Measurements from ENCODE around the gene SCYL3.
"Not testable (repeated sequence)": the region's sequence is repeated elsewhere in the genome, so short reads cannot be mapped to it uniquely, and the experiment has no call there.

SCYL3 gene

GRCh38 chr1:169893645-169894423 lies at the start of gene SCYL3:
Gene SCYL3 (minus strand): TSS chr1:169893896. CDS start chr1:169888840, 5,056 bp downstream.
- peak; percentile 94 for DNase-seq (ENCODE audit: low spot score)

- DNase-seq (ENCODE audit: low spot score) = no peak
These were observed 48.5 kb upstream of the SCYL3 start for GRCh38 chr1:169941982-169942830.

DNA sequence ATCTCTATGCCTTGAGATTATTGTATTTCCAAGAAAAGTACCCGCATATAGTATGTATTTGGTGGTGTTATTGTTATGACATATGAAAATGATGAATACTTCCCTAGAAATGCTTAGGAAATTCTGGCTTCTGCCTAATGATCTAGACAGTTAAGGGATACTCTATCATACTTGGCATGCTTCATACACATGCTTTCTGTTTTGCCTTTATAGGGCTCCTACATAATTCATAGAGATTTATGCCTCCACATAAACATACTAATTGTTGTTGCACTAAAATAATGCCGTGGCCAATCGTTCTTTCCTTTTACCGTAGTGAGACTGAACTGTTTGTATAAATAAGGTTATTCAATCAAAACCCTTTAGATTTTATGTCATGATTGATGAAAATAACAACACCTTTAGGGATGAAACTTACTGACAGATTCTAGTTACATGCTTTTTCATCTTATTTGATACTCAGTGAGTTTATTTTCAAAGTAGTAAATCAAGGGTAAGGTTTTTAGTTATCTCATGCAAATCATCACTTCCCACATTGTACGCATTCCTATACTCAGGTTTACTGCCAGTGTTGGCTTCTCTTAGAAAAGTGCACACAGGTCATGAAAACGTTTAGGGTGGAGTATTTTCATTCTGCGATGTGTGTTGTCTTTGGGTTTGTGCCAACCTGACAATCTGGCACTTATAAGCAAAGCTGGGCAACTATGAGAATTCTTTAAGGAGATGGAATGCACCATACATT lies 40.5 kb upstream of the SCYL3 start:
- DNase-seq (ENCODE audit: low spot score) = no peak

DNA sequence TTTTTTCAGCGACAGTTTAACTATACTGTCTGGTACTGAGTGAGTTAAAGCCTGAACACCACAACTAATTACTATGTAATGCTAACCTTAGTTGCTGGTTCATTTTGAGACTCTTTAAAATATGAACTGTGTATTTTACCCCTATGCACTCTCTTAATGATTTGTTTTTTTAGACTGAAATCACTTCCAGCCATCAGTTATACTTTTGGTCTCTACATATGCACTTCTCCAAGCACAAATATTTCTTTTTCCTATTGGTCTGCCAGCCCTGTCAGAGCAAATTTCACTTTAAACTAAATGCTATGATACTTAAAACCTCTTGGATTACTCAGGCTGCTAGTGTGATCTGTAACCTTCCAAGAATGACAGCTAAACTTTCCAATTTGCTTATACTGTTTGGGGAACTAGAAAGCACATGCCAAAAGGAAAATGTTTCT lies 38.1 kb upstream of the SCYL3 start:
- DNase-seq (ENCODE audit: low spot score) = no peak

DNA sequence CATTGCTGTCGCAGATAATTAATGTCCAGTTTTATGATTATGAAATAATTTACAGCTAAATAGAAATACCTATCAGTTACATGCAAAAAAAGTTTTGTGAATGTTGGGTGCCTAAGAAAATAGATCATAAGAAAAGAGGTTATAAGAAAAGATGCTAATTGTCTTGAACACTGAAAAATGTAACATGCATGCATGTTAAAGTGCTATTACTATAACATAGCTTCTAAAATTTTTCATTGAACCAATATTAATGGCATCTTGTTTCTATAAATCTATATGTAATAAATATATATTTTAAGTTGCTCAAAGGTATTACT lies 35.5 kb upstream of the SCYL3 start:
- DNase-seq (ENCODE audit: low spot score) = no peak

DNA sequence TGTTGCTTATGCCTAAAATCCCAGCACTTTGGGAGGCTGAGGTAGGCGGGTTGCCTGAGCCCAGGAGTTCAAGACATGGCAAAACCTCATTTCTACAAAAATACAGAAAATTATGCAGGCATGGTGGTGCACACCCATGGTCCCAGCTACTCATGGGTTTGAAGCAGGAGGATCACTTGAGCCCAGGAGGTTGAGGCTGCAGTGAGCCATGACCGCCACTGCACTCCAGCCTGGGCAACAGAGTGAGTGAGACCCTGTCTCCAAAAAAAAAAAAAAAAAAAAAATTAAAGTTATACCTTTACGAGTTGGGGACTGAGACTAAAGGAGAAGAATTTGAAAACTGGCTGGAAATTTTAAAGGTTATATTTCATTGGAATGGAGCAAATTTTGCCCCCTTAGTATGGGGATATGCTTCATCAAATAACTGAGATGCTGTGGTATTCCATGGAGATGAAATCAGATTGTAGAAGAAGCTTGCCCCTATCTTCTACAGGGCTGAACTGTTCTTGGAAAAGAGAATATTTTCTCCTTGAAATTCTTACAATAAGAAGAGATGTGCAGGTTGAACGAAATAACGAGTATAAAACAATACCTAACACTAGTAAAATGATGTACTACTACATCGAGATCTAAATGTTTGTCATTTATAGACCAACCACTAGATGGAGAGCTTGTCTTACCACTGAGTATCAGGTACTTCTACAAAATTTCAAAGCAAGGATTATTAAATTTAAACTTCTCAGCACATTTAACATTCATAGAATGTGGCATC lies 34.9 kb upstream of the SCYL3 start:
- no peak for DNase-seq (ENCODE audit: low spot score)

GRCh38 chr1:169925505-169926482 lies 32.1 kb upstream of the SCYL3 start:
- DNase-seq (ENCODE audit: low spot score) = no peak

DNA sequence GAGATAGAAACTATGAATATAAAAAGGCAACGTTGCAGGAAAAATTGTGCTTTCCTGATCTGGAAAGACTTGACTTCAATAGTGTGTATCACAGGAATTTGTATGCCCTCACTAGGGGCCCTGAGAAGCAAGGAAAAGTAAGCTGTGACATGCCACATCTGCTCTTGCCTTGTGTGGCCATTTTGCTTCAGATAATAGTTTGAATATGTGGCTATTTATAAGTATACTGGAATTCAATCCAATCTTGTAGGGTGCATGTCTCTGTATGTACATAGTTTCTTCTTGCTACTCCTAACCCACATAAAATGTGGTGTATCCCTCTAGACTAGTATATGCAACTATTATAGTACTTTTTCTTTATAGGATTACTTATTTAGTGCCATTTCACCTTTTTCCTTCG lies 31.1 kb upstream of the SCYL3 start:
- no peak for DNase-seq (ENCODE audit: low spot score)

- no peak for DNase-seq (ENCODE audit: low spot score)
These were observed 30.4 kb upstream of the SCYL3 start for GRCh38 chr1:169924063-169924462.

- DNase-seq (ENCODE audit: low spot score) = no peak
These were observed 27.4 kb upstream of the SCYL3 start for GRCh38 chr1:169921080-169921479.

DNA sequence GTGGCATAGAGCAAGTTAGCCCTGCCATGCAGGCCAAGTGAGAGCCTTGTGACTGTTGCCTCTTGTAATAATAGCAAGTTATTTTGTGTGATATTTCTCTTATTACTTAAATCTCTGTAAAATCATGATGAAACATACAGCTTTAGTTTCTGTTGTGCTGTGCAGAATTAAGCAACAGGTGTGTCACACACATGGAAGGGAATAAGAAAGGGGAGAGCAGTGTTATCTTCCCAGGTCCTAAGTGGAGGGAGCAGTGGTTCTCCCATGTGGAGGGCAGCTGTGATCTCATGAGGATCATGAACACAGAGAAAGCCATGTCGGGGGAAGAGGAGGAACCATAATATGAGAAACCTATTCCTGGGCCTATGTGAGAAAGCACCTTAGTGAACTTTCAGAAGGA lies 25.2 kb upstream of the SCYL3 start:
- DNase-seq (ENCODE audit: low spot score) = no peak

GRCh38 chr1:169918220-169918619 lies 24.5 kb upstream of the SCYL3 start:
- not testable (repeated sequence) for DNase-seq (ENCODE audit: low spot score)

DNA sequence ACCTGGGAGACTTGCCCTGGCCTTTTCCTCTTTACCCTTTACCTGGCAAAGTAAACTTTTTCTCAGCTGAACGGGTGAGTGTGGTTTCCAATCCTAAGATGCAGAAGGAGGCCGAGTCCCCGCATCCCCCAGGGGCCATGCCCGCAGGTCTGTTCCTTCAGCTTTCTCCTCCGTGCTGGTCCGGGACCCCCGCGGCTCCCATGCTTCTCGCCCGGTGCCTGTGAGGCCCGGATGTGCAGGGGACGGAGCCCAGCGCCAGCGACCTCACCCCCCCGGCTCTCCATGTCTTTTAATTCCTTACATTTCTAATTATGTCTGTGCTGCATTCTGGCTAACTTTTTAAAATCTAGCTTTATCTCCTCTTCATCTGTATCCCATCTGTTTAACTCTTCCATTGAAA lies 21.5 kb upstream of the SCYL3 start:
- DNase-seq (ENCODE audit: low spot score) = no peak

DNA sequence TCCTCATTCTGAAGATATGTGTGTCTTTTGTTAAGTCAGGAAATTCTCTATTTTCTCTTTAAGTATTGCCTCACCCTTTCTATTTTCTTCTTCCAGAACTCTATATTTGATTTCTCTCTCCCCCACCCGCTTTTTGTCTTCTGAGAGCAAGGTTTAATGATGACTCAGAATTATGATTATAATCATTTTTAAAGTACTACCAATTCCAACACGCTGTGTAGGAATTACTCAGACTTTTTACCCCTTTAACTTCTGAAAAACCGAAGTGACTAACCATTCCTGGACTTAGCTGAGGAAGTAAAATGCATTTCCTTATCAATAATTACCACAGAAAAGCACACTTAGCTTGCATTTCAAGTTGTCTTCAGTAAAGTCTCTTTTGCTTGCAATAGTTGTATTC lies 20.8 kb upstream of the SCYL3 start:
- no peak for DNase-seq (ENCODE audit: low spot score)

GRCh38 chr1:169909499-169909898 lies 15.8 kb upstream of the SCYL3 start:
- DNase-seq (ENCODE audit: low spot score) = no peak

- DNase-seq (ENCODE audit: low spot score) = no peak
These were observed 13.2 kb upstream of the SCYL3 start for GRCh38 chr1:169906938-169907337.

- no peak for DNase-seq (ENCODE audit: low spot score)
These were observed 11.1 kb upstream of the SCYL3 start for GRCh38 chr1:169904834-169905233.

DNA sequence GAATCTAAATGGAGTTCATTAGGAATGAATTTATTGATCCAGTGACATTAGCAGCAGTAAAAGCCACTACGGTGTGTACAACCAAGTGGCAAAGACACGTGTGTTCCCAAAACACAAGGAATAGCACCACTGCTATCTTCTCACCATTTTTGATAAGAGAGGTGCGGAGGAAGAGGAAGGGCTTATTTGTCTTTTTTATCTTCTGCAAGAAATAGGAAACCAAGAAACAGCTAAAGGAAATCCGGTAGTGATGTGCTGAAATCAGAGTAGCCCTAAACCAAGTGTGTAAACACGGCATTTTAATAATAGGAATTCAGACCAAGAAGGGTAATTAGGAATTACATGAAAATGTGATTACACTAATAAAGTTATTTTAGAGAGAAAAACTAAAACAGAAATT lies 9.1 kb upstream of the SCYL3 start:
- DNase-seq (ENCODE audit: low spot score) = no peak

DNA sequence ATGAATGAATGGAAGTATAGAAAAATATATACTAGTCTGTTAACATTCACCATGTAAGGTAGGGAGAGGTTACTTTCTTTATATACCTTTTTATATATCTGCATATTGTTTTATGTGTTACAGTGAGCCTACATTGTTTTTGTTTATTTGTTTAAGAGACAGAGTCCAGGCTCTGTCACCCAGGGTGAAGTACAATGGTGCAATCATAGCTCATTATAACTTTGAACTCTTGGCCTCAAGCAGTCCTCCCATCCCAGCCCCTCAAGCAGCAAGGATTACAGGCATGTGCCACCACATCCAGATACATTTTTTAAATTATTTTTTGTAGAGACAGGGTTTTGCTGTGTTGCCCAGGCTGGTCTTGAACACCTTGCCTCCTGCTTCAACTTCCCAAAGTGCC lies 7.4 kb upstream of the SCYL3 start:
- no peak for DNase-seq (ENCODE audit: low spot score)

- DNase-seq (ENCODE audit: low spot score) = no peak
These were observed 6.9 kb upstream of the SCYL3 start for GRCh38 chr1:169900571-169900970.

All from ecto neural progenitor cell (in vitro differentiated cells).